HG03159 (cell line): ENCODE measurements around the gene TBRG4.
"Not testable (repeated sequence)": the region's sequence is repeated elsewhere in the genome, so short reads cannot be mapped to it uniquely, and the experiment has no call there.

Source experiments
- ATAC-seq: cut with Tn5 transposase; IDR thresholded peaks from one replicate; pipeline ENCODE4 v1.9.1; 2021; ENCODE audit warnings: mild to moderate bottlenecking, moderate library complexity; ENCODE audit not compliant: unreplicated experiment

The TBRG4 gene

DNA sequence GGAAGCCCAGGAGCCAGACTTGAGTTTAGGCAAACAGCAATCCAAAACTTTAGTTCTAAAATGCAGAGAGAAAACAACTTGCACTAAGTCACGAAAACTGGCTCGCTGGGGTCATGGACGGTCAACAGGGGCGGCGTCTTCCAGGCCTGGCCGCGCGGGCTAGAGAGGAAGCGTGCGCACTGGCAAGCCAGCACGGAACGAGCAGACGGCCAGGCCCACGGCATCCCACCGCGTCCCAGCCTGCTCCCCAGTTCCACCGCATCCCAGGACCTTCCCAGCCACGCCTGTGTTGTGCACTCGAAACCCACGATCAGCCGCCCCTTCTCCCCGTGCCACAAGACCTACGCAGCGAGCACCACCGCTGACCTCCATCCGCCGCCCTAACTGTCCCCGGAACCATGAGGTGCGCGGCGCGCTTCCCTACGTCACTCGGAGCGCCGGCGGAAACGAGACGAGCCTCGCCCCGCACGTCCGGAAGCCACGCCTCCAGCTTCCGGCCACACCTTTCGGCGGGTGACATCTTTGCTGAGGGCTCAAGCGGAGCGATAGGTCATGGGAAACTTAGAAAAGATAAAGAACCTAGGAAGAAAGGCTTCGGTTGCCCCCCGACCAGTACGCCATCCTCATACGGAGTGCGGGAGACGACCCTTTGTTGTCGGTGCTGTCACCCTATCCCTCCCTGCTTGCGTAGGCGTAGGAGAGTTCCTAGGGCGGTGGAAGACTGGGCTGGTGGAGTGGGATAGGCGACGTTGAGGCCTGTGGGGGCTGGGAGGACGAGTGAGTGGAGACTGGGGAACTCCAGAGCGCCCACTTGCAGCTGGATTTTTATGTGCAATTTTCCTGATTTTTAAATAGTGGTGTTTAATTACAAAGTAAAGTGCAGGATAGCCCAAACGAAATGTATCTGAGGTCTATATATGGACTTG, at the start of gene TBRG4:
Gene TBRG4, minus strand, starts transcription at position 400 of the 926 bp plus-strand sequence. CDS start 2,460 bp downstream, outside the sequence.
- ATAC-seq, result peak; percentile 96

DNA sequence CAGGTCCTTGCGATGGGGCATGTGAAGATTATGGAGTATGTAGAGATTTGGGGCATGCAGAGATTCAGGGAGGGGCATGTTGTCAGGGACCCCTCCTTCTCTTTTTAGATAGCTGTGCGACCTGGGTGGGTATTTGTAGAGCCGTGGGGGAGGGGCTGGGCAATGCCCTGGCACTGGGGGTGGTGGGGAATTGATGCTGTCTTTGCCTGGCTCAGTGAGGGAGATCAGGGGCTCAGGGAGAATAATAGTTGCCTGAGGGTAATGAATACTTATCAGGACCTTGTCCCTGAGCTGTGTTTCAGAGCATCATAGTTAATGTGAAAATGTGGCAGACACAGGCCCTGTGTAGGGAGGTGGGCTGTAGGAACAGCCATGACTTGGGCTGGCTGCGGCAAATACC, 49.6 kb upstream of the TBRG4 start:
- no peak for ATAC-seq

DNA sequence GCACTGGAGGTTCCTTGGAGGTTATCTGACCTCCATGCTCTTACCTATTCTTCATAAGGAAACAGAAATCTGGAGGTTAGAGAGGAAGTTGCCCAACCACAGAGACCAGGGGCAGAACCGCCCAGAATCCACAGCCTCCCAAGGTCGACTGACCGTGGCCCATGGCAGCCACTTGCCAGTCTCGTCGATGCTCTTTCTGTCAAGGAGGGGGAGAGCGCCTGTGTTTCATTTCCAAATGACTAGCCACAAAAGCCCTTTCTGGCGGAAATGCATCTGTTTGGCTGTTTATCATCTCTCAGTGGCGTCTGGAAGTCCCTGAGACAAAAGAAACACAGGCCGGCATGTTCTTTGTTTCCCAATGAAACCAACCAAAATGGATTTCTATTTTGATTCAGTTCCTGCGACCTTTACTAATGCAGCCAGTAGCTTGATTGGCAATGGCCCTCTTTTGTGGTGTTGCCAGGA, 49.0 kb upstream of the TBRG4 start:
- ATAC-seq, result no peak

GRCh38 chr7:45159296-45159695, 47.8 kb upstream of the TBRG4 start:
- ATAC-seq, result no peak

DNA sequence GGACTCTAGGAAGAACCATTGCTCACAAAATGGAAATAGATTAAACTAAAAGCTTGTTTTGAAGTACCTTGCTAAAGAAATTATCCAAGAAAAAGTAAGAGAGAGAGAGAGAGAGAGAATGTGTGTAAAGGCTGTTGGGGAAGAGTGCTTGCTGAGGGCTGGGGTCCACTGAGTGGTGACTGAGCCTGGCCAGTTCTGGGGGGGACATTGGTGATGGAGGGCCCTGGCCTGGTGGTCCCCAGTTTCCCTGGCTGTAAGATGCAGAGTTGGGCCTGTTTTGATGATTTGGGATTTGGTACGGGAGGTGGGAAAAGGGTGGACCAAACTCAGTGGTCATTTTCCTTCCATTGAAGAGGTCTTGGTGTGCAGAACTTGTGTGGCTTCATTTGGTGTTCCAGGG, 47.0 kb upstream of the TBRG4 start:
- no peak for ATAC-seq

DNA sequence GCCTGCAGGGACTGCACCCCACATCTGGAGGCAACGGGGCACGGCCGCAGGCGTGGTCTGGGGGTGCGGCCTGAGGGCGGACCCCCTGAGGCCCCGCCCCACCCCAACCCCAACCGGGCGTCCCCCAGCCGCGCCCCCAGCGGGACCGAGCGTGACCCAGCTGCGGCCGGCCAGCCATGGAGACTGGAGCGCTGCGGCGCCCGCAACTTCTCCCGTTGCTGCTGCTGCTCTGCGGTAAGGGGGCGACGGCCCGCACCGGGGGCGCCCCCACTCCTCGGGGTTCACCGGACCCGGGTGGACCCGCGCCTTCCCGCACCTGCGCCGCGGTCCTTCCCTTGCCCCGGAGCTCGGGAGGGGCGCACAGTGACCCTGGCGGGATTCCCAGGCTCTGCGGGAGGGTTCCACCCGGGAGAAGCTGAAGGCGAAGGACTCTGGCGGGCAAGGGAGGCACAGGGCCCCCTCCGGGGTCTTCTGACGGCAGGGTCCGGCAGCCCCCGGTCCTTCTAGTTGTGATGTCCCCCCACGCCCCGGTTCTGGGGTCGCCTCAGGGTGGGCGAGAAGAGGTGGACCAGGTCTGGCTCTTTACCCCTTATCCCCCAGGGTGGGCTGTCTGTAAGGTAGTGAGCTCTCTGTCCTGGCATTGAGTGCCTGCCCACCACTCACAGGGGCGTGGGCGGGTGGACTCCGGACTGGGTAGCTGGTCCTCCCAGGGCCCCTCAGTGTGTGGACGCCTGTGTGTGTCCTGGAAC, 46.3 kb upstream of the TBRG4 start, which contains the start of gene RAMP3:
Gene RAMP3, plus strand, starts transcription at position 139 of the 749 bp plus-strand sequence. Its CDS starts 38 bp downstream, at position 177.
- no peak for ATAC-seq

GRCh38 chr7:45157286-45157652, 45.8 kb upstream of the TBRG4 start:
- no peak for ATAC-seq

DNA sequence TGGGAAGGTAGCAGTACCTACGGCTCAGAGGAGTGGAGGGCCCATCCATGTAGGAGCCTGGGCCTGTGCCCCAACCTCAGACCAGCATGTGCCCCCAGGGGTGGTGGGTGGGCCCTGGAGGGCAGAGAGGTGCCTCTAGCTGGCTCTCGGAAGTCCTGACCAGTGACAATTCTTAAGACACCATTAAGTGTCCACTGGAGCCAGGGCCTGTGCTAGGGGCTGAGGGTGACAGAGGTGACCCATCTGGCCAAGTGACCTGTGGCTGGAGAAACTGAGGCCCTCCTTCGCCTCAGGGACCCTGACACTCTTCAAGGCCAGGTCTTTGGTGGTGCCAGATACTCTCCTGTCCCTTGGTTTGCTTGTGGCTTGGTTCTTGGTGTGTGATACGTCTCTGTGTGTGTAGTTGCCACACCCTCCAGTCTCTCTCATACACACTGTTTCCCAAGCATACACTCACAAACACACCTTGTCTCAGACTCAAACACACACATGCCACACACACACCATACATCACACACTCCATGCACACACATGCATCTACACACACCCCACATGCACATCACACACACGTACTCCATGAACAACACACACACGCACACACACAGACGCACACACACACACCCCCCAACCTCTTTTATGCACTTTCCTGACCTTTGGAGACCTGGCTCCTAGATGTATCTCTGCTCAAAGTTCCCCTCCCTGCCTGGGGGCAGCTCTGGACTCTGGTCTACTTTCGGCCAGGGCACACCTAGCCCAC, 45.2 kb upstream of the TBRG4 start:
- no peak for ATAC-seq

DNA sequence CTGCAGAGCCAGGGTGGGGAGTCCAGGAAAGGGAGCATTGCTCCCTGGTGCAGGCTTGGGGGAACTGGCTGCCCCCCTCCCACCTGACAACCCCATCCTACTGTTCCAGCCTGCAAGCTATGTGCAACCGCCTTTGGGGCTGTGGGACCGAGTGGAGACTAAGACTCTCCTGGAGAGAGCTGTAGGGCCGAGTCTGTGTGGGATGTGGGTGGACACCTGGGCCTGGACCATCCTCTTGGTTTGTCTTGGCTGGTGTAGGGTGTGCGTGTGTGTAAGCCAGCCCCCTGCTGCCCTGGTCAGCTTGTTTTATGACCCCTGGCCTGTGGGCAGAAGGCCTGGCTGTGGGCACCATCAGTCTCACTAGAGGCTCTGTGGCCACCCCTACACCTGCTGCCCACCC, 44.4 kb upstream of the TBRG4 start:
- ATAC-seq, result no peak

DNA sequence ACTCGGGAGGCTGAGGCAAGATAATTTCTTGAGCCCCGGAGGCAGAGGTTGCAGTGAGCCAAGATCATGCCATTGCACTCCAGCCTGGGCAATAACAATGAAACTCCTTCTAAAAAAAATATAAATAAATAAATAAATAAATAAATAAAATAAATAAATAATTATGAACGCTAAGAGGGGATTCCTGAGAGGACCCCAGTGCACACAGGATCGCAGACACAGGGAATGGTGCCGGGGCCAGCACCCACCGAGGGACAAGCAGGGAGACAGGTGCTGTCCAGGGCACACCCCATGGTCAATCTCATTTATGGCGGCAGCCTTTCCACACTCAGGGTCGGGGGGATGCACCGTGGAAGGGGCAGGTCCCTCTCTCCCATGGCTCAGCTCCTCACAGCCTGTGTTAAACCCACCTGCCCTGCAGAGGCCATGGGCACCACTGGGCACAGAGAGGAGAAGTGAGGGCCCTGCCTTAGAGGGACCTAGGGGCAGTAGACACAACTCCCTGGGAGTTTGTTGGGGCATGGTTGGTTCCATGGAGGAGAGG, 43.9 kb upstream of the TBRG4 start:
- no peak for ATAC-seq

GRCh38 chr7:45153861-45154260, 42.4 kb upstream of the TBRG4 start:
- not testable (repeated sequence) for ATAC-seq

DNA sequence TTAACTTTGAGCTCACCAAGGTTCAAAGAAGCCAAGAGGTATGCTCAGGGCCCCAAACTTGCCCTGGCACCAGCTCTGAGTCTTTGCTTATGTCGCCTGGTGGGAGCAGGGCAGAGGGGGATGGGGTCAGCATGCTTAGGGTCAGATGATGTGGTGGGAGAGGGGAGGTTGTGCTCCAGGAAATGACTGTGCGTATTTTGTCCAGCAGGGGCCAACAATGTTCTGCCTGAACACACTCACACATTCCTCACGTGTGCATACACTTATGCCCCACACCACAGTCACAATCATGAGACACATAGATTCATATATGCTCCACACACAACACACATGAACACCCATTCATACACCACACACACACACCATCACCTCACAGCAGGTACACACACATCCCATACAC, 41.7 kb upstream of the TBRG4 start:
- no peak for ATAC-seq

GRCh38 chr7:45151967-45152366, 40.5 kb upstream of the TBRG4 start:
- ATAC-seq, result no peak

DNA sequence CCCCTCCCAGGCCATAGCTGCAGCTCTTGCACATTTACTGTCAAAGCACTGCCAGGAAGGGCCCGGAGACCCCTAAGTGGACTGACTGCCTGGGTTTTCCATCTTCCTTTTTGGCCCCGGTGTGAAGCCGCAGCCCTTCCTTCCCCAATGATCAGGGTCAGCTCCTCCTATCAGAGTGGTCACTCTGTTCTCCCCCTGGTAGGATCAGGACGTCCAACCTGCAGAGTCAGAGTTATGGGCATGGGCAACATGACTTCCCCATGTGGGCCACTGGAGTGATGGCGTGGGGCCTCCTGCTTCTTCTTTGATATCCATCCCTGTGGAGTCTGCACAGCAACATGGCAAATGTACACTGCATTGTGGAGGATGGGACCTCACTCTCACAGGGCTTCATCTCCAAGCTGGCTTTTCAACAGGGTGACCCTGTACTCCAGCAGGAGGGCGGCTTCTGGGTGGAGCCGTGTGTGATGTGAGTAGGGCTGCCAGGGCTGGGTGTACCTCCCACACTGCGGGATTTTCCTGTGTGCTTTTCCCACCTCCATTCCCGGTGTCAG, 39.7 kb upstream of the TBRG4 start:
- no peak for ATAC-seq

DNA sequence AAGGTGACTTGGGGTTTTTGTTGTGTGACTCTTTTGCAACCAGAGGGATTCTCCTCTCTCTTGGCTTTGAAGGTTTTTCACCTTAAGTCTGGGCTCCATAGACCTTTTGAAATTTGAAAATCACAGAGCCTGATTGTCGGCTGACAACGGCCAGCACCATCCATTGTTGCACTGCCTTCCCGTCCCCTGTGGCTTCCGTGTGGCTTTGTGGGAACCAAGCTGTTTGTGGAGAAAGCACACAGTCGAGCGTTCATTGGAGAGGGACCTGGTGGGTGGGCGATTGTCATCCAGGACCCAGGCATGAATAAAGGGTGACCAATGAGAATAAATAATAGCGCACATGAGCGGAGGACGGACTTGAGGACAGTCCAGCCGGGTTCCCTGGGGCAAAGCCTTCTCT, 38.7 kb upstream of the TBRG4 start:
- ATAC-seq, result no peak

DNA sequence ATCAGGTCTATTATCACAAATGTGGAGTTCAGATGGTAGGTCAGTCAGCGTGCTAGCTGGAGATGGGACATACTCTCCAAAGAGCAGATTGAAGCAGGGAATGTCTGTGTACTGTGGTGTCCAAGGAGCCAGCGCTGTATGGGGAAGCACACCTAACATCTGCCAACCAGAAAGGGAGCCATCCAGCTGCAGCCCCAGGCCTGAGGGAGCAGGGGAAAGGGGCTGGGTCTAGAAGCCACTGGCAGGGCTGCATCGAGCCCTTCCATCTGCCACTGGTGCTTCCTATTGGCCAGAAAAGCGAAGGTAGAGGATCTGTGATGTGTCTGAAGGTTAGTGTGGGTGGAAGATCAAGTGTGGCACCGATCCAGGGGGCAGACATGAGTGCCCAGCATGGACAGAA, 38.1 kb upstream of the TBRG4 start:
- no peak for ATAC-seq

DNA sequence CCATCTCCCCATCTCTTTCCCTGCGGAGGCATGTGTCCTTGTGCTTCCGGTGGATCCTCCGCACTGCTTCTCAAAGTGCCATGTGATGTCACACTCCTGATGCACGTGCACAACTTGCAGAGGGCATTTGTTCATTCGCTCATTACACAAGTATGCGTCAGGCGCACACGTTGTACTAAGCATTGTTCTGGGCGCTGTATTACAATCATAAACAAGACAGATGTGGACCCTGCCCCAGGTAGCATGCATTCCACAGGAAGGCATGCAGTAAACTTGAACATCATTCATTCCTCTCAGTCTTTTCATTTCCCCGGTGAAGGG, 37.1 kb upstream of the TBRG4 start:
- ATAC-seq, result no peak

GRCh38 chr7:45147858-45148652, 36.6 kb upstream of the TBRG4 start:
- no peak for ATAC-seq

DNA sequence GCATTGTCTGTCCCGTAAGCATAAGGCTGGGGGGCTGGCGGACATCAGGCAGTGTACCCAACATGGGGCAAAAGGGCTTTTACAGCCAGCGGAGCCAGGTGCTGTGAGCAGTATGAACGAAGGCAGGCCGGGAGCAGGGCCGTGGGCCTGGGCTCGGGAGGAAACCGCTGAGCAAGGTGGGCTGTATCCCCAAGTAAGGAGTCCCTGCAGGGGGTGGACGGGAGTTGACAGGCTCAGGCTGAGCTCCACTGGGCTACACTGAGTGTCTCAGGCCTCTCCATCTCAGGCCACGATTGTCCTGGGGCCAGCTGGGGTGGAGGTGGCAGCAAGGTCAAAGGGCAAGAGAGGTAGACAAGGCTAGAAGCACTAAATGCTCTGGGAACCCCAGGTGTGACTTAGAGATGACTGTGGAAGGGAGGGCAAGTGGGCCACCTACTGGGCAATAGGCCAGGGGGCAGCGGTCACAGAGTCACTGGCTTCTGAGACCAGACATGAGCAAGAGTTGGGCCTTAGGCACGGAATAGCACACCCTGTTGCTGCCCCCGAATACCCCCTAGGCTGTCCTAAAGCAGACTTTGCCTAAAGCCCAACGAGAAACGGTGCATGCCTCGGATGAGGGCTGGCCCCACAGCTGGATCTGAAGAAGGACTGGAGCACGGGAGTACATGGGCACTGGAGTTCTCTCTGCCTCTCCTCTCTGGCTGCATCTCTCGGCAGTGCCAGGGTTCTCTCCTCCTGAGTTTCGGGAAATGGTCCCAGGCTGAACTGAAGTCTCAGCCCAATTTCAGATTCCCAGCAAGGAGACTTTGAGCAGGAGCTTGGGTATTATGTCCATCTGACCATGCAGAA, 35.3 kb upstream of the TBRG4 start:
- ATAC-seq, result no peak
